ENCODE results near the gene B4GALT4. TPM values are rescaled to one million over a fixed set of nuclear protein-coding genes. Genes with fewer than 3 reads are reported as not detected.

B4GALT4 gene
- total RNA-seq, 1 experiment from 2014 or later, result 46.5 TPM

- Histone ChIP-seq H4K5ac (ENCODE audit: insufficient read length, low read depth, low read length) (no peak overlapping the region), H2BK120ac (ENCODE audit: low read depth, low read length, poor library complexity, severe bottlenecking) (no peak overlapping the region), H3K18ac (ENCODE audit: insufficient read length, low read depth, low read length) (no peak overlapping the region), H2BK12ac (ENCODE audit: insufficient read length, low read depth, low read length) (no peak overlapping the region), H2AFZ (ENCODE audit: low read length) (no peak overlapping the region), H3T11ph (ENCODE audit: low read length) (no peak overlapping the region), H3K9me3 (ENCODE audit: control insufficient read depth, low read depth, low read length) (no peaks in the 10 kb centered on the region), H3K27ac (ENCODE audit: insufficient read length, low read depth, low read length) (no peak overlapping the region), H4K8ac (replicated peaks; ENCODE audit: insufficient read length, low read depth, low read length) (no peak overlapping the region), H3K79me1 (ENCODE audit: insufficient read depth, low read depth, low read length, poor library complexity, severe bottlenecking) (no peaks in the 10 kb centered on the region), H3K4me1 (ENCODE audit: insufficient read depth, low read length) (no peaks in the 10 kb centered on the region), H2BK20ac (ENCODE audit: low read depth, low read length, poor library complexity, severe bottlenecking) (no peak overlapping the region), H4K91ac (ENCODE audit: insufficient read length, low read depth, low read length) (no peak overlapping the region), H3K23me2 (ENCODE audit: insufficient read length, low read depth, low read length, poor library complexity, severe bottlenecking) (no peaks in the 10 kb centered on the region), H2AK5ac (ENCODE audit: insufficient read length, low read length) (no peak overlapping the region), H3K9ac (ENCODE audit: extremely low read depth, insufficient read length, low read length) (no peak overlapping the region), H3K79me2 (ENCODE audit: insufficient read depth, low read length) (no peaks in the 10 kb centered on the region), H3K56ac (ENCODE audit: insufficient read length, low read depth, low read length) (no peak overlapping the region), H3K4ac (ENCODE audit: low read depth, low read length) (no peak overlapping the region), H2BK5ac (ENCODE audit: insufficient read length, low read length) (no peak overlapping the region), H3K4me2 (ENCODE audit: insufficient read depth, insufficient read length, low read length) (no peak overlapping the region), H4K20me1 (ENCODE audit: control insufficient read depth, insufficient read depth, insufficient read length) (no peaks in the 10 kb centered on the region), H3K27me3 (ENCODE audit: insufficient read depth, low read length) (no peaks in the 10 kb centered on the region), H2BK15ac (ENCODE audit: low read depth, low read length) (no peak overlapping the region), H3K23ac (ENCODE audit: insufficient read length, low read depth, low read length) (no peak overlapping the region), H3K14ac (ENCODE audit: insufficient read depth, low read length) (no peak overlapping the region)
- Mint-ChIP-seq H3K4me3 (no peak overlapping the region), H3K27ac (no peak overlapping the region), H3K4me1 (no peaks in the 10 kb centered on the region), H3K36me3 (ENCODE audit: insufficient read depth in 1 of 3, low read depth in 3 of 3) (peaks cover 33 to 86% (median 82%) of the 10 kb centered on the region in 3 experiments), H3K27me3 (ENCODE audit: low read depth) (no peaks in the 10 kb centered on the region), H3K9me3 (no peaks in the 10 kb centered on the region)
- no peak for TF ChIP-seq CTCF (conservative IDR thresholded peaks at IDR 0.05)
- no peak for DNase-seq
Measured at GRCh38 chr3:119230745-119231144, 9.9 kb downstream of the B4GALT4 start.
